Common myeloid progenitor, CD34-positive (primary cell): ENCODE results near the gene APOA5. TPM values are rescaled to one million over a fixed set of nuclear protein-coding genes. Genes with fewer than 3 reads are reported as not detected.

Experiments
- CTCF ChIA-PET: fragments of 350-600 bp; sonication (Branson Sonifier 250); formaldehyde crosslinking; loops from one replicate; lab custom pipeline; 2021; ENCODE audit warnings: antibody characterized with exemption; lab: Charles Lee
- POLR2A ChIA-PET: fragments of 350-600 bp; sonication (Branson Sonifier 250); formaldehyde crosslinking; loops from one replicate; lab custom pipeline; 2021; ENCODE audit warnings: antibody characterized with exemption; lab: Charles Lee
- DNase-seq, 3 donors: peaks; one replicate each; pipeline versions ENCODE4 v3.0.0 to v3.0.0-alpha.2; 2013
- H3K27ac ChIP-seq, 2 experiments: 1 replicate in 1 of 2; 2 replicates in 1 of 2; pipeline ENCODE4 v1.7.0; 2013; ENCODE audit warnings: inconsistent platforms in 2 of 2, low read length in 2 of 2, mild to moderate bottlenecking in 2 of 2, low read depth in 1 of 2, moderate library complexity in 1 of 2; ENCODE audit not compliant: severe bottlenecking in 2 of 2, insufficient read depth in 1 of 2, poor library complexity in 1 of 2
- H3K27me3 ChIP-seq, 5 experiments: replicated peaks in 2 of 5; 1 replicate in 3 of 5; 2 replicates in 2 of 5; pipeline versions ENCODE4 v1.6.1 to v1.7.0; 2013; ENCODE audit warnings: low read length in 4 of 5, mild to moderate bottlenecking in 2 of 5, moderate library complexity in 2 of 5, inconsistent platforms in 1 of 5; ENCODE audit not compliant: insufficient read depth in 5 of 5, control insufficient read depth in 4 of 5
- H3K36me3 ChIP-seq, 4 experiments: 1 replicate in 2 of 4; 2 replicates in 2 of 4; pipeline versions ENCODE4 v1.6.1 to v1.7.0; 2013; ENCODE audit warnings: low read length in 3 of 4, control low read depth in 1 of 4, mild to moderate bottlenecking in 1 of 4; ENCODE audit not compliant: control insufficient read depth in 4 of 4, insufficient read depth in 4 of 4
- H3K4me1 ChIP-seq, 4 experiments: 1 replicate in 3 of 4; 2 replicates in 1 of 4; pipeline versions ENCODE4 v1.6.1 to v1.7.1; 2013; ENCODE audit warnings: low read length in 3 of 4, mild to moderate bottlenecking in 3 of 4, control low read depth in 1 of 4, inconsistent platforms in 1 of 4, moderate library complexity in 1 of 4; ENCODE audit not compliant: control insufficient read depth in 4 of 4, insufficient read depth in 4 of 4; ENCODE audit errors: control extremely low read depth in 1 of 4
- H3K4me3 ChIP-seq, 7 experiments: 1 replicate in 4 of 7; 2 replicates in 3 of 7; pipeline versions ENCODE4 v1.5.1 to v1.7.0; 2013; ENCODE audit warnings: mild to moderate bottlenecking in 7 of 7, low read length in 6 of 7, moderate library complexity in 6 of 7, inconsistent platforms in 2 of 7, low read depth in 2 of 7, control low read depth in 1 of 7; ENCODE audit not compliant: insufficient read depth in 4 of 7, control insufficient read depth in 1 of 7; ENCODE audit errors: extremely low read depth in 1 of 7
- H3K9me3 ChIP-seq, 5 experiments: 1 replicate in 4 of 5; 2 replicates in 1 of 5; pipeline versions ENCODE4 v1.6.1 to v1.7.1; 2013; ENCODE audit warnings: low read length in 4 of 5, mild to moderate bottlenecking in 2 of 5, inconsistent platforms in 1 of 5, low read depth in 1 of 5, moderate library complexity in 1 of 5; ENCODE audit not compliant: control insufficient read depth in 4 of 5, insufficient read depth in 2 of 5; ENCODE audit errors: control extremely low read depth in 1 of 5
- WGBS: methylation state at CpG from one replicate; pipeline ENCODE4 v1.1.5; 2013; ENCODE audit not compliant: insufficient coverage; 5-methylcytosine and 5-hydroxymethylcytosine counted together
- polyA plus RNA-seq: library from polyadenylated mRNA; unstranded; fragments of 120-200 nt; gene quantifications from one replicate; pipeline ENCODE4 v1.2.1, GENCODE V29; 2013

Gene APOA5
- not detected for polyA plus RNA-seq

- POLR2A ChIA-PET = interaction anchor here (0.7 kb wide), 1 partner anchor 314 kb away, joined by 6 read pairs; no protein-coding TSS in a partner anchor
- Histone ChIP-seq H3K27ac (no peak within 1 kb of the TSS), H3K4me3 (peak within 1 kb of the TSS in 2 of 7 experiments; percentile 33 to 64)
Measured at GRCh38 chr11:116791813-116792143, at the start of gene APOA5. Gene APOA5, minus strand, starts transcription at chr11:116791879. Its CDS starts 19 bp downstream, at chr11:116791860.

GRCh38 chr11:116840746-116841296 is 49.1 kb upstream of the APOA5 start:
- POLR2A ChIA-PET = no interaction called here
- no peak overlapping the region for H3K4me3 ChIP-seq
- H3K4me1 ChIP-seq = peaks cover 0 to 17% (median 9%) of the 10 kb centered on the region in 4 experiments
- peaks cover 4 to 28% (median 16%) of the 10 kb centered on the region in 4 experiments for H3K36me3 ChIP-seq
- no peaks in the 10 kb centered on the region for H3K27me3 ChIP-seq
- no peak overlapping the region for H3K27ac ChIP-seq
- 94% methylated on average over 5 of the region's 9 CpGs for WGBS
- H3K9me3 ChIP-seq = no peaks in the 10 kb centered on the region
- no peak for DNase-seq
- CTCF ChIA-PET = interaction anchor here (0.9 to 4.4 kb wide), 8 partner anchors 11 to 386 kb away, joined by 3 to 22 read pairs (median 4); partner anchors contain the start of genes APOA4, APOA5 and SIK3

More at GRCh38 chr11:116791813-116792143, at the start of gene APOA5:
- CTCF ChIA-PET = interaction anchor here (0.5 to 9.8 kb wide), 22 partner anchors 8 to 435 kb away, joined by 3 to 134 read pairs (median 8); partner anchors contain the start of genes APOA1 and APOA4
- Histone ChIP-seq H3K27me3 (peaks cover 0 to 2% (median 0%) of the 10 kb centered on the region in 5 experiments), H3K36me3 (no peaks in the 10 kb centered on the region), H3K4me1 (peaks cover 0 to 22% (median 18%) of the 10 kb centered on the region in 4 experiments), H3K9me3 (no peaks in the 10 kb centered on the region)
- no peak for DNase-seq
- 93% methylated on average over 7 of the region's 7 CpGs for WGBS

GRCh38 chr11:116840224-116840745 is 48.6 kb upstream of the APOA5 start:
- DNase-seq = peak in 2 of 3 donors; percentile 37 to 45
- Histone ChIP-seq H3K27me3 (no peaks in the 10 kb centered on the region), H3K27ac (no peak overlapping the region), H3K36me3 (peaks cover 2 to 23% (median 11%) of the 10 kb centered on the region in 4 experiments), H3K4me1 (peaks cover 0 to 22% (median 15%) of the 10 kb centered on the region in 4 experiments), H3K9me3 (no peaks in the 10 kb centered on the region), H3K4me3 (no peak overlapping the region)
- ChIA-PET POLR2A (no interaction called here), CTCF (interaction anchor here (1.1 to 4.4 kb wide), 7 partner anchors 8 to 260 kb away, joined by 3 to 22 read pairs (median 4); partner anchors contain the start of genes APOA4 and APOA5)
- 80% methylated on average over 5 of the region's 6 CpGs for WGBS

- Histone ChIP-seq H3K27me3 (no peaks in the 10 kb centered on the region), H3K9me3 (no peaks in the 10 kb centered on the region), H3K4me3 (no peak overlapping the region), H3K27ac (no peak overlapping the region), H3K36me3 (peaks cover 0 to 10% (median 1%) of the 10 kb centered on the region in 4 experiments), H3K4me1 (peaks cover 0 to 35% (median 22%) of the 10 kb centered on the region in 4 experiments)
- POLR2A ChIA-PET = interaction anchor here (0.8 kb wide), 1 partner anchor 15 kb away, joined by 3 read pairs; no protein-coding TSS in a partner anchor
- CTCF ChIA-PET = interaction anchor here (1.5 to 7.0 kb wide), 7 partner anchors 9 to 261 kb away, joined by 4 to 109 read pairs (median 7); partner anchors contain the start of genes APOA5 and ZPR1
- DNase-seq = no peak
- 100% methylated on average over 5 of the region's 6 CpGs for WGBS
Measured at GRCh38 chr11:116838321-116839084, 46.8 kb upstream of the APOA5 start.

- peaks cover 0 to 2% (median 0%) of the 10 kb centered on the region in 4 experiments for H3K36me3 ChIP-seq
- peaks cover 0 to 35% (median 22%) of the 10 kb centered on the region in 4 experiments for H3K4me1 ChIP-seq
- WGBS = 98% methylated on average over 11 of the region's 19 CpGs
- ChIA-PET POLR2A (no interaction called here), CTCF (interaction anchor here (0.6 to 7.0 kb wide), 8 partner anchors 8 to 268 kb away, joined by 3 to 109 read pairs (median 8); partner anchors contain the start of genes APOA5 and ZPR1)
- H3K27ac ChIP-seq = no peak within 1 kb of the TSS
- H3K4me3 ChIP-seq = no peak within 1 kb of the TSS
- no peak for DNase-seq
- H3K27me3 ChIP-seq = no peaks in the 10 kb centered on the region
- no peaks in the 10 kb centered on the region for H3K9me3 ChIP-seq
Measured at GRCh38 chr11:116837231-116838091, 45.8 kb upstream of the APOA5 start, which contains the start of gene APOA1. Gene APOA1, minus strand, starts transcription at chr11:116837622. Its CDS starts 235 bp downstream, at chr11:116837387.

- ChIA-PET CTCF (interaction anchor here (1.0 to 7.0 kb wide), 25 partner anchors 9 to 390 kb away, joined by 3 to 109 read pairs (median 4); partner anchors contain the start of genes APOA4, APOA5 and ZPR1), POLR2A (interaction anchor here (0.6 kb wide), 1 partner anchor 43 kb away, joined by 3 read pairs; no protein-coding TSS in a partner anchor)
- no peak for DNase-seq
- no peak overlapping the region for H3K27ac ChIP-seq
- peaks cover 0 to 35% (median 22%) of the 10 kb centered on the region in 4 experiments for H3K4me1 ChIP-seq
- no peaks in the 10 kb centered on the region for H3K36me3 ChIP-seq
- no peaks in the 10 kb centered on the region for H3K27me3 ChIP-seq
- 97% methylated on average over 7 of the region's 7 CpGs for WGBS
- no peaks in the 10 kb centered on the region for H3K9me3 ChIP-seq
- H3K4me3 ChIP-seq = no peak overlapping the region
Measured at GRCh38 chr11:116836632-116836991, 44.9 kb upstream of the APOA5 start.
